PFSK-1 (cell line): ENCODE data around the gene GSTM2.

ENCODE experiments used
- POLR2AphosphoS5 ChIP-seq: IDR thresholded peaks from 2 replicates; pipeline ENCODE4 v1.6.1; 2012; ENCODE audit warnings: low read depth, mild to moderate bottlenecking, control low read depth, low read length, moderate library complexity
- SIN3A ChIP-seq: IDR thresholded peaks from 2 replicates; pipeline ENCODE4 v1.6.1; 2012; ENCODE audit warnings: mild to moderate bottlenecking, low read length, moderate library complexity, borderline replicate concordance; ENCODE audit not compliant: insufficient read depth

- TF ChIP-seq SIN3A (no peak), POLR2AphosphoS5 (no peak)
Measured at GRCh38 chr1:109618661-109619575, 48.9 kb upstream of the GSTM2 start.
